Progenitor cell of endocrine pancreas (in vitro differentiated cells): ENCODE measurements around the gene PRDM16. TPM values are rescaled to one million over a fixed set of nuclear protein-coding genes. Genes with fewer than 3 reads are reported as not detected.

Source experiments
- DNase-seq: peaks from one replicate; pipeline ENCODE4 v3.0.0; 2021; ENCODE audit warnings: low spot score; ENCODE audit not compliant: unreplicated experiment
- H3K27ac Mint-ChIP-seq: 2 replicates; pipeline ENCODE4 v1.8.0; 2021; ENCODE audit warnings: mild to moderate bottlenecking, moderate library complexity, mixed read lengths
- H3K27me3 Mint-ChIP-seq: 2 replicates; pipeline ENCODE4 v1.8.0; 2021; ENCODE audit warnings: mixed read lengths
- H3K36me3 Mint-ChIP-seq: 2 replicates; pipeline ENCODE4 v1.8.0; 2022; ENCODE audit warnings: mixed read lengths; ENCODE audit not compliant: insufficient read depth
- H3K4me1 Mint-ChIP-seq: 2 replicates; pipeline ENCODE4 v1.8.0; 2021; ENCODE audit warnings: low read depth, mixed read lengths
- H3K4me3 Mint-ChIP-seq: 2 replicates; pipeline ENCODE4 v1.8.0; 2021; ENCODE audit warnings: low read depth, mild to moderate bottlenecking, moderate library complexity, mixed read lengths
- H3K9me3 Mint-ChIP-seq: 2 replicates; pipeline ENCODE4 v1.8.0; 2021; ENCODE audit warnings: low read depth, mixed read lengths
- CTCF ChIP-seq: fragments of 200-600 bp; sonication (generic); IDR thresholded peaks from one replicate; pipeline ENCODE4 v1.5.0; 2021; ENCODE audit warnings: antibody characterized with exemption, mild to moderate bottlenecking; ENCODE audit not compliant: unreplicated experiment
- total RNA-seq: library from RNA; stranded (reverse); gene quantifications from 2 replicates; pipeline ENCODE4 v1.2.1, GENCODE V29; 2021

The PRDM16 gene
- total RNA-seq, 1 donor from 2014 or later, result 69.1 TPM

- DNase-seq, result no peak
- no peak for TF ChIP-seq CTCF
- Mint-ChIP-seq H3K27me3 (no peaks in the 10 kb centered on the region), H3K27ac (peak overlapping the region; percentile 96), H3K9me3 (peaks cover 14% of the 10 kb centered on the region), H3K4me3 (peak overlapping the region; percentile 51), H3K36me3 (peaks cover 23% of the 10 kb centered on the region), H3K4me1 (peaks cover 23% of the 10 kb centered on the region)
Measured at GRCh38 chr1:3340548-3341235, 271.7 kb downstream of the PRDM16 start.

GRCh38 chr1:3341236-3341994 lies 272.4 kb downstream of the PRDM16 start:
- H3K27ac Mint-ChIP-seq, result peak overlapping the region; percentile 78
- H3K4me1 Mint-ChIP-seq, result peaks cover 23% of the 10 kb centered on the region

GRCh38 chr1:3342960-3343359 lies 274.0 kb downstream of the PRDM16 start:
- Mint-ChIP-seq H3K27ac (peak overlapping the region; percentile 16), H3K4me3 (no peak overlapping the region), H3K4me1 (peaks cover 34% of the 10 kb centered on the region), H3K9me3 (peaks cover 14% of the 10 kb centered on the region), H3K36me3 (peaks cover 23% of the 10 kb centered on the region), H3K27me3 (no peaks in the 10 kb centered on the region)
- TF ChIP-seq CTCF, result no peak
- DNase-seq, result no peak

More at GRCh38 chr1:3341236-3341994, 272.4 kb downstream of the PRDM16 start:
- no peak overlapping the region for H3K4me3 Mint-ChIP-seq
- no peaks in the 10 kb centered on the region for H3K27me3 Mint-ChIP-seq
- no peak for TF ChIP-seq CTCF
- peaks cover 23% of the 10 kb centered on the region for H3K36me3 Mint-ChIP-seq
- peaks cover 14% of the 10 kb centered on the region for H3K9me3 Mint-ChIP-seq
- no peak for DNase-seq

GRCh38 chr1:3344395-3344794 lies 275.4 kb downstream of the PRDM16 start:
- Mint-ChIP-seq H3K36me3 (peaks cover 23% of the 10 kb centered on the region), H3K4me3 (no peak overlapping the region), H3K9me3 (peaks cover 14% of the 10 kb centered on the region), H3K27me3 (no peaks in the 10 kb centered on the region), H3K4me1 (peaks cover 39% of the 10 kb centered on the region), H3K27ac (peak overlapping the region; percentile 16)
- no peak for DNase-seq
- TF ChIP-seq CTCF, result no peak

GRCh38 chr1:3345792-3346191 lies 276.8 kb downstream of the PRDM16 start:
- peaks cover 23% of the 10 kb centered on the region for H3K36me3 Mint-ChIP-seq
- peaks cover 31% of the 10 kb centered on the region for H3K4me1 Mint-ChIP-seq
- peaks cover 14% of the 10 kb centered on the region for H3K9me3 Mint-ChIP-seq
- H3K4me3 Mint-ChIP-seq, result no peak overlapping the region
- TF ChIP-seq CTCF, result no peak
- H3K27me3 Mint-ChIP-seq, result no peaks in the 10 kb centered on the region
- DNase-seq, result no peak
- H3K27ac Mint-ChIP-seq, result no peak overlapping the region
